Neural cell (in vitro differentiated cells): ENCODE results near the gene ALOX12. TPM values are rescaled to one million over a fixed set of nuclear protein-coding genes. Genes with fewer than 3 reads are reported as not detected.
"Not testable (repeated sequence)": the region's sequence is repeated elsewhere in the genome, so short reads cannot be mapped to it uniquely, and the experiment has no call there.

Experiments
- H2AFZ ChIP-seq: fragments of 200-600, 300-800 bp; sonication (generic), shearing (Covaris generic); 2 replicates; pipeline ENCODE4 v1.6.0; 2014; ENCODE audit warnings: low read depth, mild to moderate bottlenecking, antibody characterized with exemption, low read length, moderate library complexity
- H3F3A ChIP-seq: fragments of 200-600 bp; shearing (Covaris generic); 2 replicates; pipeline ENCODE4 v1.6.1; 2016; ENCODE audit warnings: mild to moderate bottlenecking, moderate library complexity, mixed read lengths, antibody characterized with exemption, low read length; ENCODE audit not compliant: insufficient read depth, poor library complexity, severe bottlenecking
- H3K27ac ChIP-seq: fragments of 200-600, 300-800 bp; sonication (generic), shearing (Covaris generic); 2 replicates; pipeline ENCODE4 v1.5.1; 2014; ENCODE audit warnings: mild to moderate bottlenecking, low read length, moderate library complexity
- H3K27me3 ChIP-seq: fragments of 300-800, 200-600 bp; sonication (generic), shearing (Covaris generic); 2 replicates; pipeline ENCODE4 v1.6.0; 2014; ENCODE audit warnings: mild to moderate bottlenecking, low read depth, low read length, moderate library complexity; ENCODE audit not compliant: insufficient read depth
- H3K36me3 ChIP-seq: fragments of 300-800, 200-600 bp; sonication (generic), shearing (Covaris generic); 2 replicates; pipeline ENCODE4 v1.5.1; 2014; ENCODE audit warnings: mild to moderate bottlenecking, antibody characterized with exemption, low read length, moderate library complexity; ENCODE audit not compliant: insufficient read depth
- H3K4me2 ChIP-seq: fragments of 300-800, 200-600 bp; sonication (generic), shearing (Covaris generic); 2 replicates; pipeline ENCODE4 v1.6.0; 2014; ENCODE audit warnings: mild to moderate bottlenecking, low read length
- H3K4me3 ChIP-seq: fragments of 300-800, 200-600 bp; sonication (generic), shearing (Covaris generic); 2 replicates; pipeline ENCODE4 v1.5.1; 2014; ENCODE audit warnings: mild to moderate bottlenecking, low read length, moderate library complexity
- H3K79me2 ChIP-seq: fragments of 200-600 bp; shearing (Covaris generic); replicated peaks from 2 replicates; pipeline ENCODE4 v1.6.0; 2014; ENCODE audit warnings: mild to moderate bottlenecking, low read length, moderate library complexity; ENCODE audit not compliant: insufficient read depth
- H3K9ac ChIP-seq: fragments of 300-800, 200-600 bp; sonication (generic), shearing (Covaris generic); 2 replicates; pipeline ENCODE4 v1.6.1; 2016; ENCODE audit warnings: mild to moderate bottlenecking, low read length, mixed read lengths
- H3K9me2 ChIP-seq: fragments of 200-600 bp; shearing (Covaris generic); 2 replicates; pipeline ENCODE4 v1.6.1; 2016; ENCODE audit warnings: mild to moderate bottlenecking, low read length, mixed read lengths; ENCODE audit not compliant: insufficient read depth
- H3K9me3 ChIP-seq: fragments of 200-600, 300-800 bp; sonication (generic), shearing (Covaris generic); 2 replicates; pipeline ENCODE4 v1.6.1; 2016; ENCODE audit warnings: mild to moderate bottlenecking, mixed run types, low read length, moderate library complexity, mixed read lengths
- H4K20me1 ChIP-seq: fragments of 200-600 bp; shearing (Covaris generic); 2 replicates; pipeline ENCODE4 v1.6.1; 2016; ENCODE audit warnings: mild to moderate bottlenecking, mixed run types; ENCODE audit not compliant: insufficient read depth
- CTCF ChIP-seq: fragments of 450-650 bp; IDR thresholded peaks from 2 replicates; pipeline ENCODE4 v1.5.1; 2014; ENCODE audit warnings: antibody characterized with exemption, mild to moderate bottlenecking, moderate library complexity; ENCODE audit not compliant: poor library complexity, severe bottlenecking
- EP300 ChIP-seq: fragments of 450-650 bp; conservative IDR thresholded peaks from 2 replicates; pipeline ENCODE4 v1.6.1; 2014; ENCODE audit warnings: antibody characterized with exemption, mild to moderate bottlenecking, moderate library complexity; ENCODE audit not compliant: poor library complexity, severe bottlenecking
- EZH2 ChIP-seq: fragments of 200-600, 300-800 bp; shearing (Covaris generic), sonication (generic); IDR thresholded peaks from 2 replicates; pipeline ENCODE4 v1.6.1; 2014; ENCODE audit warnings: antibody characterized with exemption, low read length, borderline replicate concordance, mild to moderate bottlenecking; ENCODE audit not compliant: insufficient read depth, poor library complexity, severe bottlenecking
- MXI1 ChIP-seq: fragments of 450-650 bp; conservative IDR thresholded peaks from 2 replicates; pipeline ENCODE4 v1.6.1; 2014; ENCODE audit warnings: antibody characterized with exemption, mild to moderate bottlenecking; ENCODE audit not compliant: poor library complexity, severe bottlenecking
- POLR2AphosphoS5 ChIP-seq: IDR thresholded peaks from 2 replicates; pipeline ENCODE4 v1.6.1; 2012
- RAD21 ChIP-seq: fragments of 450-650 bp; conservative IDR thresholded peaks from 2 replicates; pipeline ENCODE4 v1.6.1; 2014; ENCODE audit warnings: antibody characterized with exemption, mild to moderate bottlenecking, moderate library complexity
- REST ChIP-seq: IDR thresholded peaks from 2 replicates; pipeline ENCODE4 v1.6.1; 2012; ENCODE audit warnings: borderline replicate concordance
- SMC3 ChIP-seq: fragments of 450-650 bp; conservative IDR thresholded peaks from 2 replicates; pipeline ENCODE4 v1.6.1; 2014; ENCODE audit warnings: antibody characterized with exemption, mild to moderate bottlenecking, moderate library complexity; ENCODE audit not compliant: poor library complexity
- TAF1 ChIP-seq: IDR thresholded peaks from 2 replicates; pipeline ENCODE4 v1.6.1; 2012; ENCODE audit warnings: low read depth
- polyA plus RNA-seq: library from polyadenylated mRNA; depleted of rRNA; stranded (reverse); fragments of >200 nt; gene quantifications from 2 replicates; pipeline ENCODE4 v1.2.3, GENCODE V29; 2014

Gene ALOX12
- polyA plus RNA-seq, 1 donor from 2014 or later, result not detected

GRCh38 chr17:7047566-7047965, 51.7 kb downstream of the ALOX12 start:
- H3K4me2 ChIP-seq, result no peak overlapping the region
- peaks cover 37% of the 10 kb centered on the region for H3K27me3 ChIP-seq

GRCh38 chr17:7048968-7049367, 53.1 kb downstream of the ALOX12 start:
- H3K79me2 ChIP-seq, result no peaks in the 10 kb centered on the region
- no peaks in the 10 kb centered on the region for H3K9me2 ChIP-seq
- peaks cover 3% of the 10 kb centered on the region for H3F3A ChIP-seq
- H3K36me3 ChIP-seq, result no peaks in the 10 kb centered on the region
- peaks cover 23% of the 10 kb centered on the region for H3K27me3 ChIP-seq
- H2AFZ ChIP-seq, result no peak overlapping the region
- H3K4me3 ChIP-seq, result no peak overlapping the region
- H3K27ac ChIP-seq, result no peak overlapping the region
- no peak overlapping the region for H3K9ac ChIP-seq
- no peaks in the 10 kb centered on the region for H4K20me1 ChIP-seq
- no peak for TF ChIP-seq POLR2AphosphoS5
- TF ChIP-seq REST, result no peak
- no peak for TF ChIP-seq MXI1
- TF ChIP-seq RAD21, result no peak
- no peak for TF ChIP-seq EZH2
- no peak for TF ChIP-seq CTCF
- no peak for TF ChIP-seq EP300
- TF ChIP-seq SMC3, result no peak
- TF ChIP-seq TAF1, result no peak
- no peaks in the 10 kb centered on the region for H3K9me3 ChIP-seq
- no peak overlapping the region for H3K4me2 ChIP-seq

More at GRCh38 chr17:7047566-7047965, 51.7 kb downstream of the ALOX12 start:
- TF ChIP-seq MXI1, result no peak
- TF ChIP-seq TAF1, result no peak
- no peak for TF ChIP-seq POLR2AphosphoS5
- no peaks in the 10 kb centered on the region for H3K36me3 ChIP-seq
- no peak overlapping the region for H3K4me3 ChIP-seq
- H3F3A ChIP-seq, result peaks cover 3% of the 10 kb centered on the region
- H4K20me1 ChIP-seq, result no peaks in the 10 kb centered on the region
- H3K9me2 ChIP-seq, result no peaks in the 10 kb centered on the region
- no peak overlapping the region for H2AFZ ChIP-seq
- no peaks in the 10 kb centered on the region for H3K79me2 ChIP-seq
- no peak overlapping the region for H3K27ac ChIP-seq
- no peaks in the 10 kb centered on the region for H3K9me3 ChIP-seq
- no peak overlapping the region for H3K9ac ChIP-seq

GRCh38 chr17:7050583-7050982, 54.7 kb downstream of the ALOX12 start:
- not testable (repeated sequence) for H3K4me3 ChIP-seq, H3K4me2 ChIP-seq, H3K27me3 ChIP-seq, H4K20me1 ChIP-seq, H3K9ac ChIP-seq, H3F3A ChIP-seq, H3K9me3 ChIP-seq, H3K27ac ChIP-seq, H3K79me2 ChIP-seq, H2AFZ ChIP-seq, H3K36me3 ChIP-seq, H3K9me2 ChIP-seq
